ENCODE measurements around the gene TP53I11. TPM values are rescaled to one million over a fixed set of nuclear protein-coding genes. Genes with fewer than 3 reads are reported as not detected.

TP53I11 gene
- total RNA-seq, 2 donors from 2014 or later: 21.8 to 91.0 TPM

DNA sequence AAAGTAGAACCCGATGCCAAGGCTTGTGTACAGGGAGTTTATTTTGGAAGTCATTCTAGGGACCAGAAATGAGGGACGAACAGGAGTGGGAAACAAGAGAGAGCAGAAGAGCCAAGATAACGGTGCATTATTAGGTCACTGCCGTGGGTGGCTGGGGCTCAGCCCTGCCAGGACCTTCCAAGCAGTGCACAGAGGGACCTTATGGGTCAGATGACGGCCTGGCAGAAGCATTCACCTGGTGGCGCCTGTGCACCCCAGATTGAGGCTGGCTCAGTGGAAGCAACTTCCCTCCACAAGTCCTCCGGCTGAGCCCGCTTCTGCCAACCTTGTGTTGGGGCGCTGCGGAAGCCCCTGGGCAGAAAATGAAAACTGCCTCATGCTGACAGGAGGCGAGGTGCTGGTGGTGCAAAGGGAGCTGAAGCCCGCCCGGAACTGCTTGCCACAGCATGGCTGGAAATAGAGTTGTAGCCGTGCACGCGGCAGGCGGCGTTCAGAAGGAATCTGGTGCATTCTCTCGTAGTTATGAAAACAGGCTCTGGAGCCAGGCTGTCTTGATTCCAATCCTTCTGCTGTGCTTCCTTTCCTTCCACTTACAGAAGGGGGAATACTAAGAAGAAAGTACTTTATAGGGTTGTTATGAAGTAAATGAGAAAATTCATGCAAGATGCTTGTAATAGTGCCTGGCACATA, 22.2 kb upstream of the TP53I11 start:
- Histone ChIP-seq H3K4me3 (no peak overlapping the region), H3K9me3 (no peaks in the 10 kb centered on the region), H3K27me3 (no peaks in the 10 kb centered on the region), H3K4me1 (peaks cover 22% of the 10 kb centered on the region), H3K36me3 (replicated peaks in 1 of 2; ENCODE audit: insufficient read depth in 1 of 2, low read depth in 2 of 2) (no peaks in the 10 kb centered on the region), H3K27ac (no peak overlapping the region)
- intact Hi-C loops (cut with DNase I): no loop called here
- TF ChIP-seq POLR2A (IDR thresholded peaks at IDR 0.05): no peak
- TF ChIP-seq, protein P1, sequence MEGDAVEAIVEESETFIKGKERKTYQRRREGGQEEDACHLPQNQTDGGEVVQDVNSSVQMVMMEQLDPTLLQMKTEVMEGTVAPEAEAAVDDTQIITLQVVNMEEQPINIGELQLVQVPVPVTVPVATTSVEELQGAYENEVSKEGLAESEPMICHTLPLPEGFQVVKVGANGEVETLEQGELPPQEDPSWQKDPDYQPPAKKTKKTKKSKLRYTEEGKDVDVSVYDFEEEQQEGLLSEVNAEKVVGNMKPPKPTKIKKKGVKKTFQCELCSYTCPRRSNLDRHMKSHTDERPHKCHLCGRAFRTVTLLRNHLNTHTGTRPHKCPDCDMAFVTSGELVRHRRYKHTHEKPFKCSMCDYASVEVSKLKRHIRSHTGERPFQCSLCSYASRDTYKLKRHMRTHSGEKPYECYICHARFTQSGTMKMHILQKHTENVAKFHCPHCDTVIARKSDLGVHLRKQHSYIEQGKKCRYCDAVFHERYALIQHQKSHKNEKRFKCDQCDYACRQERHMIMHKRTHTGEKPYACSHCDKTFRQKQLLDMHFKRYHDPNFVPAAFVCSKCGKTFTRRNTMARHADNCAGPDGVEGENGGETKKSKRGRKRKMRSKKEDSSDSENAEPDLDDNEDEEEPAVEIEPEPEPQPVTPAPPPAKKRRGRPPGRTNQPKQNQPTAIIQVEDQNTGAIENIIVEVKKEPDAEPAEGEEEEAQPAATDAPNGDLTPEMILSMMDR (IDR thresholded peaks at IDR 0.05): no peak
- WGBS, 2 donors: 86 to 87% methylated on average over 18 to 19 of the region's 19 CpGs
- ATAC-seq (no peak), DNase-seq (no peak)

DNA sequence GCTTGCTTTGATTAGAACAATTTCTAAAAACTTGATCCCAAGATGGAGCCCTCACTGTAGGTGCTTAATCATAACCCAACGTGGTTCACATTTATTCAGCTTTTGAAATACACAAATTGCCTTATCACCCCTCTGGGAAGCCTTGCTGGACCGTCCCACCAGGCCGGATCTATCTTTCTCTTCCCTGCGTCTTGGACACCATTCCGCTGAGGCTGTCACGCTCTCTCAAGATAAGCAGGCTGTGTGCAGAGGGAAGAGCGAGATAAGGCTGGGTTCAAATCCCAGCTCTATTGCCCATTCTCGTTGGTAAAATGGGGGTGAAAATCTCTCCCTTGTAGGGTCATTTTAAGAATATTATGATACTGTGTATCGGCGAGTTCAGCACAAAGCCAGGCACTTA, 20.5 kb upstream of the TP53I11 start:
- Histone ChIP-seq H3K4me1 (peaks cover 5% of the 10 kb centered on the region), H3K9me3 (no peaks in the 10 kb centered on the region), H3K27me3 (no peaks in the 10 kb centered on the region), H3K27ac (no peak overlapping the region), H3K36me3 (replicated peaks in 1 of 2; ENCODE audit: insufficient read depth in 1 of 2, low read depth in 2 of 2) (no peaks in the 10 kb centered on the region), H3K4me3 (no peak overlapping the region)
- ATAC-seq: no peak
- DNase-seq: no peak
- 74 to 80% methylated on average over 10 of the region's 10 CpGs for WGBS, 2 donors
- intact Hi-C loops (cut with DNase I): no loop called here
- TF ChIP-seq POLR2A (IDR thresholded peaks at IDR 0.05): no peak
- TF ChIP-seq, protein P1 (IDR thresholded peaks at IDR 0.05): no peak

DNA sequence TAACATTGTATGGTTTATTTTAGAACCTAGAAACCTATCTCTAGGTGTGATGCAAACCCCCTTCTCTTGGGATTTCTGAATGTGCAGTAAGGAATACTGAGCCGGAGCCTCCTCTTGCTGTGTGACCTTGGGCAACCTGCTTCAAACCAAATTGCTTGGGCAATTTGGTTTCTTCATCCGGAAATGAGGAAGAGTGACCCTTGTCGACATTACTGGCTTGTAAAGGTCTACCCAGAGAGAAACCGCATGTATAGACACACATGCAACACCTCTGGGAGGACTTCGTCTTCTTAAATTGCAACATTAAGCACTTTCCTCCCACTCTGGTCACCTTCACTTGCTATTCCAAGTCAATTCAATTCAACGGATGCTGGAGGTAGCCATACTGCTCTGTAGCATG, 19.6 kb upstream of the TP53I11 start:
- H3K27me3 ChIP-seq: no peaks in the 10 kb centered on the region
- intact Hi-C loops (cut with DNase I): no loop called here
- TF ChIP-seq, protein P1 (IDR thresholded peaks at IDR 0.05): no peak
- TF ChIP-seq POLR2A (IDR thresholded peaks at IDR 0.05): no peak
- H3K4me3 ChIP-seq: no peak overlapping the region
- H3K27ac ChIP-seq: no peak overlapping the region
- no peaks in the 10 kb centered on the region for H3K9me3 ChIP-seq
- H3K4me1 ChIP-seq: no peaks in the 10 kb centered on the region
- 69 to 73% methylated on average over 6 of the region's 6 CpGs for WGBS, 2 donors
- H3K36me3 ChIP-seq (replicated peaks in 1 of 2; ENCODE audit: insufficient read depth in 1 of 2, low read depth in 2 of 2): no peaks in the 10 kb centered on the region
- DNase-seq: no peak
- no peak for ATAC-seq

DNA sequence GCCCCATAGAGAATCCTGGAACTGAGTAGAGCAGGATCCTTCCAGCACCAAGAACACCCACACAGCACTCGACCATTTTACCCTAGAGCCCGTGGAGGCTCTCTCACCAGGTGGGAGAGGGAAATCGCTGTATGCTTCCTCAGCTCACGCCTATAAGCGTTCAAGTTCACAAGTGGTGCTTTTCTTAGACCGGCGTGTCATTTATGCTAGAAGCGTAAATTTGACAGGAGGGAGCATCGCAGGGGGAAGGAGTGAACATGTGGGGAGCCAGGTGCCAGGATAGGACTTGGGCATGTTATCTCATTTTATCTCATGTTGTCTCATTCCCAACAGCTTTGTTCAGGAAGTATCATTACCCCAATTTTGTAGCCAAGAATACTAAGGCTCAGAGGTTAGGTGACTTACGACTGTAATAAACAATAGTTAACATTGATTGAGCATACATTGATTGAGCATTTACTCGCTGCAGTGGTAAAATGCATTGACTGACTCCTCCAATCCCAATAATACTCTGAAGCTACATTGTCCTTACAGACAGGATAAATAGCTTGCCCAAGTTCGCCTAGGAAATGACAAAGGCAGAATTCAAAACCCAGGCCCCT, 19.1 kb upstream of the TP53I11 start:
- ATAC-seq: no peak
- H3K36me3 ChIP-seq (replicated peaks in 1 of 2; ENCODE audit: insufficient read depth in 1 of 2, low read depth in 2 of 2): no peaks in the 10 kb centered on the region
- intact Hi-C loops (cut with DNase I): no loop called here
- H3K9me3 ChIP-seq: no peaks in the 10 kb centered on the region
- H3K4me3 ChIP-seq: no peak overlapping the region
- no peak for TF ChIP-seq POLR2A (IDR thresholded peaks at IDR 0.05)
- TF ChIP-seq, protein P1 (IDR thresholded peaks at IDR 0.05): no peak
- 89 to 95% methylated on average over 11 to 12 of the region's 12 CpGs for WGBS, 2 donors
- DNase-seq: no peak
- H3K27me3 ChIP-seq: no peaks in the 10 kb centered on the region
- no peaks in the 10 kb centered on the region for H3K4me1 ChIP-seq
- H3K27ac ChIP-seq: no peak overlapping the region

DNA sequence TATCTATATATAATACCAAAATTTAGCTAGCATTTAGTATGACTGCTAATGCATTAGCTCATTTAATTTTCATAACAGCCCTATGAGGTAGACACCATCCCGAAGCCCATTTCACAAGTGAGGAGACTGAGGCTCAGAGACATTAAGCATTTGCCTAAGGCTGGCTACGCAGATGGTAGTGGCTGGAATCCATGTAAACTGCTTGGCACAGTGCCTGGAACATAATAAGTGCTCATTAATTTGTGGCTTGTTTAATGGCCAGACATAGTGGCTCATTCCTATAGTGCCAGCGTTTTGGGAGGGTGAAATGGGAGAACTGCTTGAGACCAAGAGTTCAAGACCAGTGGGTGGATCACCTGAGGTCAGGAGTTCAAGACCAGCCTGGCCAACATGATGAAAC, 17.8 kb upstream of the TP53I11 start:
- H3K27ac ChIP-seq: no peak overlapping the region
- no peaks in the 10 kb centered on the region for H3K4me1 ChIP-seq
- WGBS, 2 donors: 82 to 92% methylated on average over 3 of the region's 3 CpGs
- H3K9me3 ChIP-seq: no peaks in the 10 kb centered on the region
- TF ChIP-seq, protein P1 (IDR thresholded peaks at IDR 0.05): no peak
- no peak for TF ChIP-seq POLR2A (IDR thresholded peaks at IDR 0.05)
- no peak for ATAC-seq
- H3K36me3 ChIP-seq (replicated peaks in 1 of 2; ENCODE audit: insufficient read depth in 1 of 2, low read depth in 2 of 2): no peaks in the 10 kb centered on the region
- intact Hi-C loops (cut with DNase I): no loop called here
- H3K4me3 ChIP-seq: no peak overlapping the region
- H3K27me3 ChIP-seq: no peaks in the 10 kb centered on the region
- no peak for DNase-seq

Measured in body of pancreas (tissue), 4 donors.